HG03196 (cell line): Measurements from ENCODE around the gene ST8SIA6.
"Not testable (repeated sequence)": the region's sequence is repeated elsewhere in the genome, so short reads cannot be mapped to it uniquely, and the experiment has no call there.

Experiments
- ATAC-seq: cut with Tn5 transposase; IDR thresholded peaks from one replicate; pipeline ENCODE4 v1.9.1; 2021; ENCODE audit not compliant: unreplicated experiment

Gene ST8SIA6, protein sequence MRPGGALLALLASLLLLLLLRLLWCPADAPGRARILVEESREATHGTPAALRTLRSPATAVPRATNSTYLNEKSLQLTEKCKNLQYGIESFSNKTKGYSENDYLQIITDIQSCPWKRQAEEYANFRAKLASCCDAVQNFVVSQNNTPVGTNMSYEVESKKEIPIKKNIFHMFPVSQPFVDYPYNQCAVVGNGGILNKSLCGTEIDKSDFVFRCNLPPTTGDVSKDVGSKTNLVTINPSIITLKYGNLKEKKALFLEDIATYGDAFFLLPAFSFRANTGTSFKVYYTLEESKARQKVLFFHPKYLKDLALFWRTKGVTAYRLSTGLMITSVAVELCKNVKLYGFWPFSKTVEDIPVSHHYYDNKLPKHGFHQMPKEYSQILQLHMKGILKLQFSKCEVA

DNA sequence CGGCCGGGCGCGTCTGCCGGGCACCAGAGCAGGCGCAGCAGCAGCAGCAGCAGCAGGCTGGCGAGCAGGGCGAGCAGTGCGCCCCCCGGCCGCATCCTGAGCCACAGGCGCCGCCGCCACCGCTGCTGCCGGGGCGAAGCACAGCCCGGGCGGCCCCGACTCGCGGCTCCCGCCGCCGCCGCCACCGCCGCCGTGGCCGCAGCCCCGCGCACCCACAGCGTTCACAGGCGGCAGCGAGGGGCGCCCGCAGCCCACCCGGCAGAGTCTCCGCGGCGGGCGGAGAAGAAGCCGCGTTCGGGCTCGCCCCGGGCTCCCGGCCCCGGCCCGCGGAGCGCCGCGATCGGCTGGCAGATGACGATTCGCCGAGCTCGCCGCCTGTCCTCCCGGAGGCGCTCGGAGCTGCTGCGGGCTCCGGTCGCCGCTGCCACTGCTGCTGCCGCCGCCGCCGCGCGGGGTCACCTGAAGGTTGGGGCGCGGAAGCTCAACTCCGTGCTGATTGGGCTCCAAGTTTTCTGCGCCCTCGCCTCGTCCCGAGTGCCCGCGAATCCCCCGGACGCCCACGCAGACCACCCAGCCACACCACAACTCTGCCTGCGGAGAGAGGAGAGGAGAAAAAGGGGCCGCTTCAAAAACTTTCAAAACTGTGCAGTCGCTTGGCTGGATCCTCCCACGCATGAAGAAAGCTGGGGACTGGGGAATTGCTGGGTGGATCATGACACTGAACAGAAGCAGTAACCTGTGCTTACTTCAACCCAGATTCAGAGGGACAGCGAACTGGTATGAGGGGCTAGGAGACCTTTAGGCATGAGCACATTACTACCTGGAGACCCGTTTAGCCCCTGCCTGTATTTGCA is at the start of gene ST8SIA6:
ST8SIA6 (minus strand) TSS at position 435 of the 854 bp plus-strand sequence; CDS start at position 95, 340 bp downstream.
- ATAC-seq: no peak

DNA sequence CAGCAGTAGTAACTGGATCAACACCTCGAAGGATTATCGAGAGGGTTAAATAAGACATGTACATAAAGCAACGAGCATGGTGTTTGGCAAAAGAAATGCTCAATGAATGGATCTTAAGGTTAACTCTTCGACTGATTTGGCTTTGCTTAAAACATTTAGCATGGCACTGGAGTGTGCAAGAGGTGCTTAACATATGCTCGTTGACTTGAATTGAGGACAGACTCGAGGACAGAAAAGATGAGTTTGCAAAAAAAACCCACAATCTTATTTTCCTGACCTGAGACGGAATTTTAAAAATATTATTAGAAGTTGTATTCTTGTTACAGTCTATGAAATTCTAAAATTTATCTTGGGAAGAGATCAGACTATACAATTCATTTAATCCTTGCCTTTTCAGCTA is 49.4 kb upstream of the ST8SIA6 start:
- no peak for ATAC-seq

DNA sequence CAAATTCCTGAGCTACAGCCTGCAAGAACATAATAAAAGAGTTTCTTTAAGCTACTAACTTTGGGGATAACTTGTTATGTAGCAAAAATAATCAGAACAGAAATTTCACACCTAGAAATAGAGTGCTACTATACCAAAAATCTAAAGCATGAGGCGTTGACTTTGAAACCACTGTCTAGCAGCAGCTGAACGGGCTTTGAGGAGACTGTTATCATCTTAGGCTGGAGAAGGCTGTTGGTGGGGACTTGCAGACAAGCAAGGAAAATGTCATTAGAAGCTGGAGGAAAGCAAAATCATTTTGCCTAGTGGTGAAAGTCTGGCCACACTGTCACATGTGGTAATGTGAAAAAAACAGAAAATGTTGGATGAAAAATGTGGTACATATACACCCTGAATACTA is 48.4 kb upstream of the ST8SIA6 start:
- no peak for ATAC-seq

DNA sequence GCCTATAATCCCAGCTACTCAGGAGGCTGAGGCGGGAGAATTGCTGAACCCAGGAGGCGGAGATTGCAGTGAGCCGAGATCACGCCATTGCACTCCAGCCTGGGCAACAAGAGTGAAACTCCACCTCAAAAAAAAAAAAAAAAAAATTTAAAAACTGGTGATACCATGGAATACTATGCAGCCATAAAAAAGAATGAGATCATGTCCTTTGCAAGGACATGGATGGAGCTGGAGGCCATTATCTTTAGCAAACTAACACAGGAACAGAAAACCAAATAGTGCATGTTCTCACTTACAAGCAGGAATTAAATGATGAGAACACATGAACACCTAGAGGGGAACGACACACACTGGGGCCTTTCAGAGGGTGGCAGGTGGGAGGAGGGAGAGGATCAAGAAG is 44.6 kb upstream of the ST8SIA6 start:
- not testable (repeated sequence) for ATAC-seq

DNA sequence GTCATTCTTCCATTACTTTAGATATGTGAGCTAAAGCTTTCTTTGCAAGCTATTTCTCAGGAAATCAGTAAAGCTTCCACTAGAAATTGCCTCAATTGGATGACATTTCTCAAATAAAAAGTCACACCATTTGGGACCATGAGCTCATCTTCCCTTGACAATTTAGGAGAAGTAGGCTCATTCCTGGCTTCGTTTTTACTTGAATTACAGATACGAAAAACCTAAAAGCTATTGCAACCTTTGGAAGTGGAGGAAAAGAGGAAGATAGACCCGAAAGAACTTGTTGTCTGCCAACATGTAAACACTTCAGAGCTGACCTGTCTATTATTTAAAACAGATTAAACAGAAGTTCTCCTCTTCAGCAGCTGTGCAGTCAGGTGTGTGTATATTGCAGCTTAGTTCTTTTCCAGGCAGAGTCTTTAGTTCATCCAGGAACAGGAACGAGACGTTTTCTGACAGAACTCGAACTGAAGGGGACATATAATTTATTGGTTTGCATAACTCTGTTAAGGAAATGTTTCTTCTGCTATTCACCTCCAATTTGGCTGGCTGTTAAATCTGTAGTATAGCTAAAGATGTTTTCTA is 43.1 kb upstream of the ST8SIA6 start:
- no peak for ATAC-seq

DNA sequence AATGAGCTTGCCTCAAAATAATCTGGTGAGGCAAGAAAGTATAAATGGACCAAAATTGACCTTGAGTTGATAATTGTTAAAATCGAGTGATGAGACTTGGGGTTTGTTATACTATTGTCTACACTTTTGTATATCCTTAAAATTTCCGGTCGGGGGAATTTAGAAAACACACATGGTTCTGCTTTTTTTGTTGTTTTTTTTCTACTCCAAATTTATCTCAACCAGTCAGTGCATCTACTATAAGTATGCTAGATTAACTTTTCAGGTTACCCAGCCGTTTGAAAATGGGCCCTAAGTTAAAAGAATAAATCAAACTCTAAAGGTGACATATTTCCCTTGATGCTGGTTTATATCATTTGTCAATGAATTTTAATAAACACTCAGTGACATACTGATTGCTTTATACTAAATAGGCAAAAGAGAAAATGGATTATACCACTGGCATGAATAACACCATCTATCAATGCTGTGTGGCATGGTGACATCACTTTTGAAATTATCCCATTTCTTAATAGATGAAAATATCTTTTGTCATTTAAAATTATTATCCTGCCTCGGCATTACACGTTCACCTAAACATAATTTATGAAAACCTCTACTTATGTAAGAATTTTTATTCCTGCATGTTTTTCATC is 40.3 kb upstream of the ST8SIA6 start:
- ATAC-seq: no peak

DNA sequence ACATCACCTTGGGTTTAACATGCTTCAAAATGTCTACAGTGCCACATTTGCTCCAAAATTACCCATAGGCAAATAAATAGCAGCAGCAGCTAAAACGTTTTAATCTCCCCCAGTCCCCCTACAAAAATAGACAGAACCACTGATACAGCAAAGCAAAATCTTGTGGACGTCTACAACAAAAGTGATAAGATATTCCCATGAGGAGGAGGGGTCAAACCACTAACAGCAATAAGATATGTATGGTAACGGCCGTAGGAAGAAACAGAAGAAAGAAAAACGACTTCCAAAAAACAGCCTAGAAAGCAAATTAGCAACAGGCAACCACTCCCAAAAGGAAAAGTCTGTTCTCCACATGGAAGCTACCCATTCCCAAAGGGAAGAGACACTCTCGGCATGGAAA is 34.5 kb upstream of the ST8SIA6 start:
- ATAC-seq: no peak

DNA sequence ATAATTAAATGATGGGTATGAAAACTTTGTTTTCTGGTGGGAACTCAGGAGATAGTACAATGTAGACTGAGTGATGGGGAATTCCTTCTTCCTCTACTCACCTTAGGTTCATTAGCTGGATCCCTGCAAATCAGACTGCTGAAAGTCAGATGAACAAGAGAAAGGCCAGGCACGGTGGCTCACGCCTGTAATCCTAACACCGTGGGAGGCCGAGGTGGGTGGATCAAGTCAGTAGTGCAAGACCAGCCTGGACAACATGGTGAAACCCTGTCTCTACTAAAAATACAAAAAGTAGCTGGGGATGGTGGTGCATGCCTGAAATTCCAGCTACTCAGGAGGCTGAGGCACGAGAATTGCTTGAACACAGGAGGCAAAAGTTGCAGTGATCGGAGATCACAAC is 28.7 kb upstream of the ST8SIA6 start:
- ATAC-seq: no peak

DNA sequence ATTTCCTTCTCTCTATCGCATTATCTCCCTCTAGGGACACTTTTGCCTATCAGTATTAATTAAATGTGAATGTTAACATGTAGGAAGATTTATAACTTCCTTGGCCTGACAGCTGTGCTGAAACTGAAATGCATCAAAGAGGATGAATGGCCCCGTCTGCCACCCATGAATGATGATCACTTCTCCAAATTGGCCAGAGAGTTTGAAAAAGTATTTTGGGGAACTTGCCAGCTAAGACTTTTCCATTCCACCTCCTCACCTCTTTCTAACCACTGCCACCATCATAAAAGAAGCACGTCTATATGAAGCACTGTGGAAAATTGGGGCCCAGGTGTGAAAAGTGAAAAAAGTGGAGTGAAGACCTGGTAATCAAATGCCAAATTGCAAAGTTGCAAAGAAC is 25.4 kb upstream of the ST8SIA6 start:
- ATAC-seq: no peak

DNA sequence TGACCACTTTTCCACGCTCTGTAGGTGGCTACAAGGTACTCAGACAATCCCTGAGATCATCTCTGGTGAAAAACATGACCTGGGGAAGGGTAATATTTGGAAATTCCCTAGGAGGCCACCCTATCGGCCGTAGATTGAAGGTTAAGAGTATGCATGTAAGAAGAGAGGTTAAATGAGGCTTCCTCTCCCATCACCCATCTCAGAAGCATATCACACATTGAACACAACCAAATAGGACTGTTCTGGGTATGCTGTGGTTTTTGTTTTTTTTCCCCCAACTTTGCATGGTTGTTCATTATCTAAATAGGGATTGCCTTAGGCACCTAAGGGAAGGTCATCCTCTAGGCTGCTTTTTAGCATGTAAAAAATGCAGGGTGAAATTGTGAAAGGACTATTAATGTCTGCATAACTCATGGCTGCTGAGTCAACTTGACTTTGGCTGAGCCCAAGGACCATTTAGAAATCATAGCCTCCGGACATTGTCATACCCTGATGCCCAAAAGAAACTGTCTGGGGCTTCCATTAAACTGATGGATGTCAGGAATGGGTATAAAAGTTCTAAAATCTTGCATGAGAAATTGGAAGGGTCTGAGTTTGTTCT is 24.7 kb upstream of the ST8SIA6 start:
- ATAC-seq: no peak

DNA sequence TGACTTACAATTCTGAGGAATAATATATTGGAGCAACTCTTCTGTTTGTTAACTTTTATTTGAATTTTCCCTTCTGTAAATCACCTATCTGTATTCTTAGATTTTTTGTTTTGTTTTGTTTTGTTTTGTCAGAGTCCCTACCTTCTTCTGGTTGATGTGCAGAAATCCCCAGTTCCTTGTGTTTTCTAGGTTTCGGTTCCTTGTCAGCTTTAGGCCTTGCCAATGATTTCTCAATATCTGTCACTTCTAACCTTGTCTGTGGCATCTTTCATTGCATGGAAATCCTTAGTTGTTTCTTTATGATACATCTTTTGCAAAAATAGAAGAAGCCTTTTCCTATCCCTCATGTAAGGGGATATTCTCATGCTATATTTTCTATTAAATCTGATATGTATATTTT is 21.7 kb upstream of the ST8SIA6 start:
- ATAC-seq: no peak

DNA sequence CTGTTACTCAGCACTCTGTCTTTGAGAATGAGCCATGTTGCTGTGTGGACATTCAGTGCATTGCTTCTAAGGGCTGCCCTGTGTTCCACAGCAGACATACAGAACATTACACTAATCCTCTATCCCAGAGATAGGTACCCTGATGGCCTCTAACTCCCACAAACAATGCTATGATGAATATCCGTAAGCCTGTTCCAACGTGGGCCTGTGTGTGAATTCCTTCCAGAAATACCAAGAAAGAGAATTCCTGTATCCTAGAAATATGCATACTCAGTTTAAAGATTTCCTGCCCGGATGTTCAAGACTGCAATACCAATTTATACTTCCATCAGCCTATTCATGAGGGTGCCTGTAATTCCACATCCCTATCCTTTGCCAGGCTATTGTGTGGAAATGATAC is 21.3 kb upstream of the ST8SIA6 start:
- no peak for ATAC-seq

DNA sequence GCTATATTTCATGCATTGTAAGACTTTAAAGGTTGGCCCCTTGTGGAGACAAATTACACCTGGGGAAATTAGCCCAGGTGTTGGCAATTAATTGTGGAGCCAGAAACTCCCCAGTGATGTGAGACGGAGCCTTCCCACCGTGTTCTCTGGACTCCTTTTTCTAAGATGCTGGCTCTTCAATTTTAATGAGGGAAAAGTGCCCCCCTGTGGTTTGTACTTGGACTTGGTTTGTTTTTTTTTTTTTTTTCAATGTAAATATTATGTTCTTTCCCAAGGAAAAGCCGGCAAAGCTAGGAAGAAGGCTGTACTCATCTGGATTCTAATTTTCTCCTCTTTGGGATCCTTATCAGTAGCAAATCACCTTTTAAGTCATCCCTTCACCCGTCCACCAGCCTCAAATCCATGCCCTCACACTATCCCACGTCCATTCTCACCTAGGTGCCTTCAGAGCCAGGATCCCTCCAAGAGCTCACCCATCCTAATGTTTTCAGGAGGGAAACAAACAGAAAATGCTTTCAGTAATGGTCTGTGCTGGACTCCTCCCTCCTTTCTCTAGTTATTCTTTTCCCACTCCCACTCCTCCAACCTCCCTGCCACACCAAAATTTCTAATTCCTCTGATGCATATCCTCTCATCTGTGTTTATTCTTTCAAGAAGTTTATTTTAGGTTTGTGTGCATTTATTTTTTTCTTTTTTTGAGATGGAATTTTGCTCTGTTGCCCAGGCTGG is 20.4 kb upstream of the ST8SIA6 start:
- ATAC-seq: no peak

DNA sequence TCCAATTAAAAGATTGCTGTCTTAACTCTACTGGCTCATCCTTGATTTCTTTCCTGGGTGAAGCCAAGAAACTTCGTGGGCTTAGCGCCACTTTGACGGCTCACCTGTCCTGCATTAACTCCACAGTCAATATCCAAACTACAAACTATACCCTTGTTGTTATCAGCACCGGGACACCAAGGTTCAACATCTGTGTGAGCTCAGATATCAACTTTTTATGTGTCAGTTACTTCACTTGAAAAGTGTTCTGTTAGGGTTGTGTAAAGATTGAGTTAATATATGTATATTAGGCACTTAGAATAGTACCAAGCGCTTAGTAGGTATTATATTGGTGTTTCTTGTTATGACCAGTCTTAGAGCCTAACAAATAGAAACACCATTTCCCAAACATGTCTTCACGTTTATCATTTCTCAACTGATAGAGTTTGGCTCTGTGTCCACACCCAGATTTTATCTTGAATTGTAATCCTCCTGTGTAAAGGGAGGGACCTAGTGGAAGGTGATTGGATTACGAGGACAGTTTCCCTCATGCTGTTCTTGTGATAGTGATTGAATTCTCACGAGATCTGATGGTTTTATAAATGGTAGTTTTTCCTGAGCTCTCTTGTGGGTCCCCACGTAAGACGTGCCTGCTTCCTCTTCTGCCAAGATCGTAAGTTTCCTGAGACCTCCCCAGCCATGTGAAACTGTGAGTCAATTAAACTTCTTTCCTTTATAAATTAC is 19.0 kb upstream of the ST8SIA6 start:
- ATAC-seq: no peak

DNA sequence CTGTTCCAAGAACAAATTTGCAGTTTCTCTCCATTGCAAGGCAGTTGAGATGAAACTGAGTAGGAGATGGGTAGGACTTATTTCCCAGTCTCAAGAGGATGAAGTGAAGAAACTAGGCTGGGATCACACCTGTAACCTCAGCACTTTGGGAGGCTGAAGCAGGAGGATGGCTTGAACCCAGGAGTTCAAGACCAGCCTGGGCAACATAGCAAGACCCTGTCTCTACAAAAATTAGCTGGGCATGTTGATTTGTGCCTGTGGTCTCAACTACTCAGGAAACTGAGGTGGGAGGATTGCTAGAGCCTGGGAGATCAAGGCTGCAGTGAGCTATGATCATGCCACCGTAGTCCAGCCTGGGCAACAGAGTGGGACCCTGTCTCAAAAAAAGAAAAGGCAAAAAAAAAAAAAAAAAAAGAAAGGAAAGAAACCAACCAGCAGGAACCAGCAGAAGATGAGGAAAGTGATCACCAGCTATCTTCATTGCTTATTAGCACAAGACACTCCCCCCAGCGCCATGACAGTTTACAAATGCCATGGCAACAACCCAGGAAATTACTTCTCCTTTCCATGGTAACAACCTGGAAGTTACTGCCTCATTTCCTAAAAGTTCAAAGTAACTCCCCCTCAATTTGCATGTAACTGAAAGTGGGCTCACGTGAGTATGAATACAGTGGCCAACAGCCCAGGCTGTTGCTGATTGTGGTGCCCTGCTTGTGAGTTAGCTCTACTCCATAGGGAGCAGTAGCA is 18.3 kb upstream of the ST8SIA6 start:
- no peak for ATAC-seq

DNA sequence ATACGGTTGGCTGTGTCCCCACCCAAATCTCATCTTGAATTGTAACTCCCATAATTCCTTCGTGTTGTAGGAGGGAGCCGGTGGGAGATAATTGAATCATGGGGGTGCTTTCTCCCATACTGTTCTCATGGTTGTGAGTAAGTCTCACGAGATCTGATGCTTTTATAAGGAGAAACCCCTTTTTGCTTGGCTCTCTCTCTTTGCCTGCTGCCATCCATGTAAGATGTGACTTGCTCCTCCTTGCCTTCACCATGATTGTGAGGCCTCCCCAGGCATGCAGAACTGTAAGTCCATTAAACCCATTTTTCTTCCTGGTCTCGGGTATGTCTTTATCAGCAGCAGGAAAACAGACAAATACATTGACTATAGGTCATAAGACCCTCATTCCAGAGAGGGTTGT is 15.9 kb upstream of the ST8SIA6 start:
- no peak for ATAC-seq

DNA sequence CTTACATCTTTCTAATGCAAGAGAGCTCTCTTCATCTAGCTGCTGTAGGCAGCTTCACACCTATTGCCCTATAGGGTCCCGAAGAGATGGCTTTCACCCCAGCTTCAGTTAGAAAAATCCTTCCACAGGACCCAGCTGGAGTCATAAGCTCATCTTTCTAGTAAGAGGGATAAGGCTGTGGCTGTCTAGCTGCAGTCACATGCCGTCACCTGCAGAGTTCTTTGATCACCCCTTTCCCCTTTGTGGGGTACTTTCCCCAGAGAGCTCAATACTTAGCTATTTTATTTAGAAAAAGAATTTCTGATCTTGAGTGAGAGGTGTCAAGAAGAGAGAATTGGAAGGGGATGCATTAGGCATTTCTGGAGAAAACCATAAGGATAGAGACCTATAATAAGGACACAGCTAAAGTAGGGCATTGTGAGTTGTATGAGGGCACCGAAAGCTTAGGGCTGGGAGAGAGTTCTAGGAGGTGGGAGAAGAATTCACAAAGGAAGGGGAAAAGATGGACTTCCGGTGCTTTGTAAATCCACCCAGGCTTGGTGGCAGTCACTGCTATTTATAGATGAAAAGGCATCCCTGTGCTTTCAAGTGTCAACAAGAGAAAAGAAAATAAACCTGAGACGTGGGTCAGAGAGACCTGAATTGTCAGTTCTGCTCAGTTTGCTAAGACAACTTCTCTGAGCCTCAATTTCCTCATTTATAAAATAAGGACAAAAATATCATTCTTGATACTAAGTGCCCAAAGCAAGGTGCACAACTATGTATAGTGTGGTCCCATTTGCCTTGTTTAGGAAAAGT is 11.1 kb upstream of the ST8SIA6 start:
- no peak for ATAC-seq

DNA sequence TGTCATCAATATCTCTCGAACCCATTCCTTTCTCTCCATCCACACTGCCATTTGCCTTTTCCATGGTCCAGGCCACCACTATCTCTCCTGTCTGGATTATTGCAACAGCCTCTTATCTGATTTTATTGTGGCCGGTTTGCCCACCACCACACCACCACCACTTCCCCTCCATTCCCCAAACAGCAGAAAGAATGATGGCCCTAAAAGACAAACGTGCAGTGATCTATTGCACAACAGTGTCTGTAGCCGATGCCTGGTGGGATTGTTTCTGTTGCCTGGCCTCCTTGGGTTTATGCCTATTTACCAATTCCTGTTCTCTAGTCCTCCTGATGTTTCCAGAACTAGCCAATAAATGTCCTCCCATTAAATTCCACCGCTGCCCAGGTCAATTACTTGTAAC is 10.2 kb upstream of the ST8SIA6 start:
- no peak for ATAC-seq
